Activated T-cell treated with anti-CD3 and anti-CD28 coated beads, Interleukin-2, amount 50 U/mL, for 4 hours (primary cell): ENCODE data around the gene VSTM5. TPM values are rescaled to one million over a fixed set of nuclear protein-coding genes. Genes with fewer than 3 reads are reported as not detected.
"Not testable (repeated sequence)": the region's sequence is repeated elsewhere in the genome, so short reads cannot be mapped to it uniquely, and the experiment has no call there.

Experiments used
- ATAC-seq, 2 donors: fragments of 200-7000 bp; cut with Tn5 transposase; one replicate each; pipeline ENCODE4 v1.10.0; 2021
- DNase-seq: peaks from one replicate; pipeline ENCODE4 v3.0.0-alpha.2; 2020
- H3K27me3 Mint-ChIP-seq: one replicate; pipeline ENCODE4 v1.8.0; 2021; ENCODE audit warnings: low read depth, mixed read lengths
- H3K36me3 Mint-ChIP-seq: one replicate; pipeline ENCODE4 v1.8.0; 2022; ENCODE audit warnings: mixed read lengths; ENCODE audit not compliant: insufficient read depth
- H3K4me1 Mint-ChIP-seq: one replicate; pipeline ENCODE4 v1.8.0; 2021; ENCODE audit warnings: low read depth, mixed read lengths
- H3K4me3 Mint-ChIP-seq: one replicate; pipeline ENCODE4 v1.8.0; 2021; ENCODE audit warnings: mild to moderate bottlenecking, moderate library complexity, mixed read lengths
- H3K9me3 Mint-ChIP-seq: one replicate; pipeline ENCODE4 v1.8.0; 2021; ENCODE audit warnings: mixed read lengths
- total RNA-seq, 3 donors: library from RNA; stranded (reverse); gene quantifications; one replicate each; pipeline ENCODE4 v1.2.1, GENCODE V29; 2021

The VSTM5 gene
- total RNA-seq, 3 donors from 2014 or later = not detected

DNA sequence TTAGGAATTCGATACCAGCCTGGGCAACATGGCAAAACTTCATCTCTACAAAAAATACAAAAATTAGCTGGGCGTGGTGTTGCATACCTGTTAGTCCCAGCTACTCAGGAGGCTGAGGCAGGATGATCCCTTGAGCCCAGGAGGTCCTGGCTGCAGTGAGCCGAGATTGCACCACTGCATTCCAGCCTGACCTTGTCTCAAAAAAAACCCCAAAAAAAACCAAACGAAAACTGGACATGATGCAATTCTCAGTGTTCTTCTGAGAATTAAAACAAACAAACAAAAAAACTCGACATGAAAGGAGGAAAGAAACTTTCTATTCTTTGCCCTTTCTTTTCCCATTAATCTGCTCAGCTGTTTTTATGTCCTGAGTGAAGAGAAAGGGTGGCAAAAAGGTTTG is 58.9 kb downstream of the VSTM5 start:
- no peak overlapping the region for H3K4me3 Mint-ChIP-seq
- H3K4me1 Mint-ChIP-seq = peaks cover 21% of the 10 kb centered on the region
- H3K9me3 Mint-ChIP-seq = no peaks in the 10 kb centered on the region
- H3K36me3 Mint-ChIP-seq = peaks cover 56% of the 10 kb centered on the region
- ATAC-seq = no peak
- H3K27me3 Mint-ChIP-seq = no peaks in the 10 kb centered on the region
- DNase-seq = no peak

DNA sequence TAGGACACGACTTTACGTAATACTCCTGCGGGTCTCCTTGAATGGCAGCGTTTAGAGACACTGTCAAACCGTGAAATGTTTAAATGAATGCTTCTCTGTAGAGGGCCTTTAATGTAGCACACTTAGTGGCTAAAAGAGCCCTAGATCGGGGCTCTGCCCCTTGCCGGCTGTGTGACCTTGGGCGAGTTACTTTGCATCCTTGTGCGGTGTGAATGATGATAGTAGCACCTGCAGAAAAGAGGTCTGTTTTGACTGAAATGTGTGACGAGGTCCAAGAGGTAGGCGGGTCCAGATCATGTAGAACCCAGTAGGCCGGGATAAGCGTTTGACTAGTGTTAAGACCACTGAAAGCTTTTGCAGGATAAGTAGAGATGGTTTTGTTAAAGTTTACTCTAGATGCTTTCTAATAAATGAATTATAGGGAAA is 65.5 kb downstream of the VSTM5 start:
- no peaks in the 10 kb centered on the region for H3K27me3 Mint-ChIP-seq
- peaks cover 42% of the 10 kb centered on the region for H3K4me1 Mint-ChIP-seq
- peaks cover 23% of the 10 kb centered on the region for H3K36me3 Mint-ChIP-seq
- no peaks in the 10 kb centered on the region for H3K9me3 Mint-ChIP-seq
- peak overlapping the region; percentile 99 for H3K4me3 Mint-ChIP-seq
- peak; percentile 20 to 24 for ATAC-seq
- DNase-seq = no peak

DNA sequence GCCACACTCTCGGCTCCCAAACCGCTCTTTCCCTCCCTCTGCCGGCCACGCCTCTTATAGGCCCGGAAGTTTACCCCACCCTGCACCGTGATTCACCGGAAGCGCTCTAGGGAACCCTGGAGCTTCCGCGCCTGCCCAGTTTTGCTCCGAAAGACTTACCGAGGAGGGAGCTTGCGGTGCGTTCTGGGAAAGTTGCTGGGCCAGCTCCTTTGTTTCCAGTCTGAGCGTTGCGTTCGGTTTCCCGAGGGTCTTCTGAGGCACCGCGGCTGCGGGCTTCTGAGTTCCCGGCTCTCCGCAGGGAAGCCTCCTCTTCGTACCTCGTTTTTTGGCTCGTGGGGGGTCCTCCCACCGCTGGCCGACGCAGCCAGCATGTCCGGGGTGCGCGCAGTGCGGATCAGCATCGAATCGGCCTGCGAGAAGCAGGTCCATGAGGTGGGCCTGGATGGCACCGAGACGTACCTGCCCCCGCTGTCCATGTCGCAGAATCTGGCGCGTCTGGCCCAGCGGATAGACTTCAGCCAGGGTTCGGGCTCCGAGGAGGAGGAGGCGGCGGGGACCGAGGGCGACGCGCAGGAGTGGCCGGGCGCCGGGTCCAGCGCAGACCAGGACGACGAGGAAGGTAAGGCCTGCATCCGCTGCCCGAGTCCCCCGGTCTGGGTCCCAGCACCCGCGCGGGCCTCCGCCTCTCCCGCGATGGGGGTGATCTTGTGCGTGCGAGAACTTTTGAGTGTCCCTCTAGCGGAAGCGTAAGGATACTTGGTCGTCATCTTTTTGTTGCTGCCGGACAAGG is 66.1 kb downstream of the VSTM5 start, which contains the start of gene MED17:
TSS of gene MED17 (plus strand) at position 138 of the 790 bp plus-strand sequence. CDS start at position 370, 232 bp downstream.
- no peaks in the 10 kb centered on the region for H3K27me3 Mint-ChIP-seq
- H3K9me3 Mint-ChIP-seq = no peaks in the 10 kb centered on the region
- ATAC-seq (peak; percentile 96 to 97), DNase-seq (peak; percentile 82)
- H3K4me3 Mint-ChIP-seq = peak within 1 kb of the TSS; percentile 99
- H3K4me1 Mint-ChIP-seq = peaks cover 42% of the 10 kb centered on the region
- H3K36me3 Mint-ChIP-seq = peaks cover 17% of the 10 kb centered on the region

DNA sequence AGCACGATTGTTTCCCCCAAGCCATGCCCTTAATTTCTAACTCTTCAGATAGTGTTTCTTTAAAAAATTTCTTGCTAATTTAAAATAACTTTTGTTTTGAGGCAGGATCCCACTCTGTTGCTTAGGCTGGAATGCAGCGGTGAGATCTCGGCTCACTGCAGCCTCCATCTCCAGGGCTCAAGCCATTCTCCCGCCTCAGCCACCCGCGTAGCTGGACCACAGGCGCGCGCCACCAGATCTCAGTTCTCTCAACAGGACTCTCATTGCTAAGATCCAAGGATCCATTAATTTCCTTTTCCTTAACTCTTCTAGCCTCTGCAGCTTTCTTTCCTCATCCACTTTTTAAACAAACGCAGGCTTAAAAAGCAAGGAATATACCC is 66.7 kb downstream of the VSTM5 start:
- ATAC-seq = peak; percentile 30 to 36
- no peaks in the 10 kb centered on the region for H3K9me3 Mint-ChIP-seq
- no peaks in the 10 kb centered on the region for H3K27me3 Mint-ChIP-seq
- peaks cover 40% of the 10 kb centered on the region for H3K4me1 Mint-ChIP-seq
- DNase-seq = no peak
- H3K36me3 Mint-ChIP-seq = peaks cover 15% of the 10 kb centered on the region
- H3K4me3 Mint-ChIP-seq = peak overlapping the region; percentile 99

DNA sequence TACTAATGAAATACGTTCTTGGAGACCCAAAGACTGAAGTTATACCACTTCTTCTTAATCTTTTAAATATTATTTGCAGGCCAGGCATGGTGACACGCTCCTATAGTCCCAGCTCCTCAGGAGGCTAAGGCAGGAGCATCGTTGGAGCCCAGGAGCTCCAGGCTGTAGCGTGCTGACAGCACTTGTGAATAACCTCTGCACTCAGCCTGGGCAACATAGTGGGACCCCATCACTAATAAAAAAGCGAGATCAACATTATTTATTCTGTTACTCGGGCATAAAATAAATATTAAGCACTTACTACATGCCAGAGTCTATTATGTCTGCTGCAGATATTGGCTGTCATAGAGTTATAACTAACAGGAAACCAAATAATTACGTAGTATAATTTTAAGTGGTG is 67.1 kb downstream of the VSTM5 start:
- Mint-ChIP-seq H3K4me3 (peak overlapping the region; percentile 99), H3K4me1 (peaks cover 38% of the 10 kb centered on the region), H3K9me3 (no peaks in the 10 kb centered on the region), H3K36me3 (peaks cover 13% of the 10 kb centered on the region), H3K27me3 (no peaks in the 10 kb centered on the region)
- ATAC-seq (no peak), DNase-seq (no peak)

DNA sequence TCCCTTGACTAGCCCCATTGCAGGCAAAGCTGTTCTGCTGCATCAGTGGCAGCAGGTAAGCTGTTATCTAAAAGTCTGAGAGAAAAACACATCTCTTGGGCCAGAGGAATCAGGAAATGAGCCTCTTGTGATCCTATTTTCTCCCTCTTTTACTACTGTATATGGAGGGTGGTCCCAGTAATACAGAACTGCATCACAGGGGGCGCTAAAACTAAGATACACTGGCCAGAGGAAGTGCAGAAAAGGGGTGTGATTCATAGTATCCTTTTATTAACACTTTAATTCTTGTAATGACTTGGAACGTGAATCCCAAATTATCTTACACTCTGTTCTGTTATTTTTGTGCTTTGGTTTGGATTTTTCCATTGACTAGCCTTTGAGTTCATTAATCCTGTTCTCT is 75.1 kb downstream of the VSTM5 start:
- Mint-ChIP-seq H3K4me3 (no peak overlapping the region), H3K9me3 (no peaks in the 10 kb centered on the region), H3K4me1 (no peaks in the 10 kb centered on the region), H3K27me3 (no peaks in the 10 kb centered on the region), H3K36me3 (peaks cover 3% of the 10 kb centered on the region)
- no peak for DNase-seq
- no peak for ATAC-seq

DNA sequence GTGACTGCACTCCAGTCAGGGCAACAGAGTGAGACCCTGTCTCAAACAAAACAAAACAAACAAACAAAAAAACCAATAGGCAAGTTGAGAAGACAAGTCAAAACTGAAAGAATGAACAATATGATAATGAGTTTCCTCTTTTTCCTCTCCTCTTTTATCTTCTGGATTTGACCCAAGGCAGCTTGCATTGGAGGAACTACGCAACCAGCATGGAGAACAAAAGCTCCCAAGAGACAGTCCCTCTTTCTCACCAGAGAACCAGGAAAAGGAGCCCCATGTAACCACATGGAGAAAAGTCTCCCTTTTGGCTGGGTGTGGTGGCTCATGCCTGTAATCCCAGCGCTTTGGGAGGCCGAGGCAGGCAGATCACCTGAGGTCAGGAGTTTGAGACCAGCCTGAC is 75.9 kb downstream of the VSTM5 start:
- ATAC-seq, DNase-seq, H3K36me3 Mint-ChIP-seq, H3K27me3 Mint-ChIP-seq, H3K4me3 Mint-ChIP-seq, H3K4me1 Mint-ChIP-seq, H3K9me3 Mint-ChIP-seq: not testable (repeated sequence)

DNA sequence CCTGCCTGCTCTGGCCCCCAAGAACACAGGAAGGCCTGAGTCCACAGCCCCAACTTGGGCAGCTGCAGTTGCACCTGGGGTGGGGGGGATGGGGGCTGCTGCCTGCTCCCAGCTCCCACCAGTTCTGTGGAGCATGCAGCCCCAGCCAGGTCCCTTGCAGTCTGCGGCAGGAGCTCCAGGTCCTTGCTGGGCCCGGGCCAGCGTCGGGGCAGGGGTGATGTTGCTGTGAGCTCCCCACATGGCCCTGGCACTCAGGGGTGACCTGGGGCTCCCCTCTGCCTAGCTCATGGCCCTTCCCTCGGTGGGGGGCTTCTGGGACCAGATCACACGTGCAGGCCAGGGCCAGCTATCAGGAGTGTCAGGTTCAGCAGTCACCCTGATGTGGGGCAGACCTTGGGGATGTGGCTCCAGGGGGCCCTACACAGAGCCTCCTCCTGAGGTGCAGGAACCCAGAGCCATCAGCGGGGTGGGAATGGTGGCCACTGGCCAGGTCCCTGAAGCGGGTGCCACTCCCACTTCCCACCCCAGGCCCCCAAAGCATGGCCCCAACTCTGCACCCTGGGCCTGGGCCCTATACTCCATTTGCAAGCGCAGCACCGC is 76.7 kb downstream of the VSTM5 start:
- H3K4me3 Mint-ChIP-seq = no peak overlapping the region
- ATAC-seq (no peak), DNase-seq (no peak)
- no peaks in the 10 kb centered on the region for H3K27me3 Mint-ChIP-seq
- H3K36me3 Mint-ChIP-seq = peaks cover 3% of the 10 kb centered on the region
- no peaks in the 10 kb centered on the region for H3K9me3 Mint-ChIP-seq
- H3K4me1 Mint-ChIP-seq = no peaks in the 10 kb centered on the region

DNA sequence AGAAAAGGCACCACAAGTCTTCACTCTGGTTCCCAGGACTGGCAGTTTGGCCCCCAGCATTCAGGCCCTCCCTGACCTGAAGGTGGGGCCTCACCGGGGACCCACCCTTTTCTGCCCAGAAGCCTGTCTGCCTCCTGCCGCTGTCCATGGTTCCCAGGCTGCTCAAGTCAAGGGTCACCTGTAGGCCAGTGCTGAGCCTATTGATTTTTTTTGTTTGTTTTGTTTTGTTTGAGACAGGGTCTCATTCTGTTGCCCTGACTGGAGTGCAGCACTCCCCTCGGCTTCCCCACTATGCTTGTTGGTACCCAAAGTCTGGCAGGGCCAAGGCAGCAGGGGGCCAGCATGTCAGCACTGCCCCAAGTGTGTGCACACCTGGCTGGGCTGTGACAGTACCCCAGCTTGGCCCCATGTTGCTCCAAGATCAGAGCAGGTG is 77.4 kb downstream of the VSTM5 start:
- Mint-ChIP-seq H3K36me3 (peaks cover 3% of the 10 kb centered on the region), H3K27me3 (no peaks in the 10 kb centered on the region), H3K4me3 (no peak overlapping the region), H3K9me3 (no peaks in the 10 kb centered on the region), H3K4me1 (no peaks in the 10 kb centered on the region)
- no peak for DNase-seq
- ATAC-seq = no peak

DNA sequence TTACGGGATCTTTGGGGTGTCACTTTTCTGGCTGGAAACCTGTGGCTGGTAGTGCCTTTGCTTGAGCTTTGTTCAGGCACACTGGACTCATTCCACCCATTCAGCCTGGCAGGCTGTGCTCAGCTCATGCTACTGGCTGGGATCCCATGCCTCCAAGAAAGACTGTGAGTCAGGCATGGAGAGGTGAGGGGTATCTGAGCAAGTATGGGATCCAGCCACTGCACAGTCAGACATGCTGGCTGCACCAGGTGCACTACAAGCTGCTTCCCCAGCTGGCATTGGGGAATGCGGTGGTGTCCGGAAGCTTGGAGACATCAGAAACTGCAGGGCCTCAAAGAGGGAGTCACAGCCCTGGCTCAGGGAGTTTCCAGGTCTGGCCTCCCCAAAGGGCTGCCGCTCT is 78.3 kb downstream of the VSTM5 start:
- Mint-ChIP-seq H3K36me3 (peaks cover 3% of the 10 kb centered on the region), H3K4me3 (no peak overlapping the region), H3K27me3 (no peaks in the 10 kb centered on the region), H3K9me3 (peaks cover under 1% of the 10 kb centered on the region), H3K4me1 (no peaks in the 10 kb centered on the region)
- peak in 1 of 2 donors; percentile 23 for ATAC-seq
- no peak for DNase-seq

DNA sequence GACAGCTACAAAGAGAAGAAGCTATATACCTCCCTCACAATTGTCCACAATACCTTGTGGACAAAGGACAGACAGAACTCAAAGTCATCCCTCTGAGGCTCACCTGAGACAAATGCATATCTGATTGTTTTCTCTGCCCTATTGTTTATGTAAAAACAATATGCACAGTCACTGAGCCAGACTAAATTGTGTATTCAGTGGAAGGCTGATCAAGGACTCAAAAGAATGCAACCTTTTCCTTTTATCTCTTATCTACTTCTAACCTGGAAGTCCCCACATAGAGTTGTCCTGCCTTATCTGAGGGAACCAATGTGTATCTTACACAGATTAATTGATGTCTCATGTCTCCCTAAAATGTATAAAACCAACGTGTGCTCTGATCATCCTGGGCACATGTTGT is 80.3 kb downstream of the VSTM5 start:
- peaks cover 5% of the 10 kb centered on the region for H3K9me3 Mint-ChIP-seq
- H3K36me3 Mint-ChIP-seq = peaks cover 5% of the 10 kb centered on the region
- no peaks in the 10 kb centered on the region for H3K27me3 Mint-ChIP-seq
- no peaks in the 10 kb centered on the region for H3K4me1 Mint-ChIP-seq
- DNase-seq (no peak), ATAC-seq (no peak)
- no peak overlapping the region for H3K4me3 Mint-ChIP-seq

Other genes with a start within 250 kb of the VSTM5 start
- gene CEP295, start 188.9 kb downstream of the VSTM5 start, total RNA-seq = 10 to 100 TPM in 2 of 3 donors, 1 to 10 TPM in 1; 9.6 to 13.7 (median 11.1) TPM
- gene TAF1D, start 109.1 kb downstream of the VSTM5 start, total RNA-seq = 100 to 1,000 TPM; 258 to 292 (median 288) TPM
- gene C11orf54, start 108.9 kb downstream of the VSTM5 start, total RNA-seq = 10 to 100 TPM; 13.5 to 32.1 (median 24.5) TPM
- 10 to 100 TPM; 52.7 to 54.9 (median 54.8) TPM for gene MED17, start 66.3 kb downstream of the VSTM5 start, total RNA-seq
- not detected for gene HEPHL1, start 170.7 kb upstream of the VSTM5 start, total RNA-seq